Stimulated activated CD4-positive, alpha-beta T cell treated with anti-CD3 and anti-CD28 coated beads, Interleukin-4, amount 100 ng/mL, for 4 hours (primary cell): ENCODE results near the gene ATG2A.
"Not testable (repeated sequence)": the region's sequence is repeated elsewhere in the genome, so short reads cannot be mapped to it uniquely, and the experiment has no call there.

Experiments
- DNase-seq, 2 experiments: peaks; one replicate each; pipeline ENCODE4 v3.0.0-alpha.2; 2020

ATG2A gene

GRCh38 chr11:64851831-64852351 is 65.1 kb downstream of the ATG2A start:
- no peak for DNase-seq

GRCh38 chr11:64850979-64851567 is 65.9 kb downstream of the ATG2A start:
- peak; percentile 44 to 45 for DNase-seq

GRCh38 chr11:64849598-64850356 is 67.2 kb downstream of the ATG2A start:
- DNase-seq = no peak

- DNase-seq = no peak
Observed at GRCh38 chr11:64848826-64849597, 68.0 kb downstream of the ATG2A start.

- no peak for DNase-seq
Observed at GRCh38 chr11:64848214-64848825, 68.7 kb downstream of the ATG2A start.

- peak; percentile 85 to 94 for DNase-seq
Observed at GRCh38 chr11:64846998-64847666, 69.9 kb downstream of the ATG2A start.

- DNase-seq = not testable (repeated sequence)
Observed at GRCh38 chr11:64845776-64846129, 71.3 kb downstream of the ATG2A start.

GRCh38 chr11:64845129-64845775 is 71.8 kb downstream of the ATG2A start:
- no peak for DNase-seq
